Embryonic facial prominence (tissue), 1 donor: ENCODE results near the gene ZMIZ1.

Experiments used
- DNase-seq: peaks from one replicate; pipeline ENCODE4 v3.0.0-alpha.2; 2016; ENCODE audit errors: extremely low spot score

Gene ZMIZ1

GRCh38 chr10:79354615-79355014, 285.8 kb downstream of the ZMIZ1 start:
- no peak for DNase-seq

- DNase-seq, result no peak
Observed at GRCh38 chr10:79355420-79356017, 286.8 kb downstream of the ZMIZ1 start.

GRCh38 chr10:79356104-79356503, 287.3 kb downstream of the ZMIZ1 start:
- DNase-seq, result no peak

GRCh38 chr10:79357180-79357579, 288.4 kb downstream of the ZMIZ1 start:
- no peak for DNase-seq

GRCh38 chr10:79358811-79359210, 290.0 kb downstream of the ZMIZ1 start:
- no peak for DNase-seq

GRCh38 chr10:79359816-79360498, 291.2 kb downstream of the ZMIZ1 start:
- no peak for DNase-seq

- no peak for DNase-seq
Observed at GRCh38 chr10:79360499-79361342, 292.0 kb downstream of the ZMIZ1 start.

- DNase-seq, result no peak
Observed at GRCh38 chr10:79361726-79362397, 293.1 kb downstream of the ZMIZ1 start.
